ENCODE measurements around the gene SLC44A5. TPM values are rescaled to one million over a fixed set of nuclear protein-coding genes. Genes with fewer than 3 reads are reported as not detected.
"Not testable (repeated sequence)": the region's sequence is repeated elsewhere in the genome, so short reads cannot be mapped to it uniquely, and the experiment has no call there.

SLC44A5 gene
- 1 to 10 TPM in 1 of 2 donors, under 1 TPM in 1; 0.17 to 5.4 TPM for total RNA-seq

DNA sequence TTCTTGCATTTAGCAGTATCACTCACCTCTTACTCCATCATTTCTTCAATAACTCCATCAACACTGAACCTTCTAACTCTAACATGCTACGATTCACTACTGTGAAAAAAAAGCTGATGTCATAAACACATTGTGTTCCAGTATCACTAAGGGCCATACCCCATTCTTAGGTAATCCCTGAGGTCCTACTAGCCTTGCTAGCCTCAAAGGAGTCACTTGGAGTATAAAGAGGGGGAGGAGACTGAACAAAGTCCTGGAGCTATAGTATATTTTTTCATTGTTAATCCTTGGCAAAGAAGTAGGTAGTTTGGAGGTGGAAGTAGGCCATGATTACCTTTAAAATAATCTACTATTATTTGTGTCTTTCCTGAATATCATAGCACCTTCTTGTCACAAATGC lies at the start of gene SLC44A5:
Gene SLC44A5 (minus strand): TSS at position 101 of the 400 bp plus-strand sequence. CDS start 69,667 bp downstream, outside the sequence.
- peaks cover 27% of the 10 kb centered on the region for H3K27me3 ChIP-seq
- no peak within 1 kb of the TSS for H3K9ac ChIP-seq (ENCODE audit: low read depth in 2 of 2, low read length in 2 of 2)
- no peaks in the 10 kb centered on the region for H3K36me3 ChIP-seq
- H3K27ac ChIP-seq: no peak within 1 kb of the TSS
- intact Hi-C loops (cut with DNase I): no loop called here
- no peaks in the 10 kb centered on the region for H3K9me3 ChIP-seq
- TF ChIP-seq, protein P1, sequence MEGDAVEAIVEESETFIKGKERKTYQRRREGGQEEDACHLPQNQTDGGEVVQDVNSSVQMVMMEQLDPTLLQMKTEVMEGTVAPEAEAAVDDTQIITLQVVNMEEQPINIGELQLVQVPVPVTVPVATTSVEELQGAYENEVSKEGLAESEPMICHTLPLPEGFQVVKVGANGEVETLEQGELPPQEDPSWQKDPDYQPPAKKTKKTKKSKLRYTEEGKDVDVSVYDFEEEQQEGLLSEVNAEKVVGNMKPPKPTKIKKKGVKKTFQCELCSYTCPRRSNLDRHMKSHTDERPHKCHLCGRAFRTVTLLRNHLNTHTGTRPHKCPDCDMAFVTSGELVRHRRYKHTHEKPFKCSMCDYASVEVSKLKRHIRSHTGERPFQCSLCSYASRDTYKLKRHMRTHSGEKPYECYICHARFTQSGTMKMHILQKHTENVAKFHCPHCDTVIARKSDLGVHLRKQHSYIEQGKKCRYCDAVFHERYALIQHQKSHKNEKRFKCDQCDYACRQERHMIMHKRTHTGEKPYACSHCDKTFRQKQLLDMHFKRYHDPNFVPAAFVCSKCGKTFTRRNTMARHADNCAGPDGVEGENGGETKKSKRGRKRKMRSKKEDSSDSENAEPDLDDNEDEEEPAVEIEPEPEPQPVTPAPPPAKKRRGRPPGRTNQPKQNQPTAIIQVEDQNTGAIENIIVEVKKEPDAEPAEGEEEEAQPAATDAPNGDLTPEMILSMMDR (IDR thresholded peaks at IDR 0.05): no peak
- H3K4me3 ChIP-seq: no peak within 1 kb of the TSS
- no peak for DNase-seq
- H3K4me1 ChIP-seq: peaks cover 4% of the 10 kb centered on the region

DNA sequence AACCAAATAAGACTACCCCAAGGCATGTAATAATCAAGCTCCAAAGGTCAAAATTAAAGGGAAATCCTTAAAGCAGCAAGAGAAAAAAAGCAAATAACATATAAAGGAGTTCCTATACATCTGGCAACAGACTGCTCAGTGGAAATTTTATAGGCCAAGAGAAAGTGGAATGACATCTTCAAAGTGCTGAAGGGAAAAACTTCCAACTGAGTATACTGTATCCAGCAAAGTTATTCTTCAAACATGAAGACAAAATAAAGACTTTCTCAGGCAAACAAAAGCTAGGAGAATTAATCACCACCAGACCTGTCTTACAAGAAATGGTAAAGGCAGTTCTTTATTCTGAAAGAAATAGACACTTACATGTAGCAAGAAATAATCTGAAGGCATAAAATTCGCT lies 45.0 kb upstream of the SLC44A5 start:
- Histone ChIP-seq H3K9ac (ENCODE audit: low read depth in 2 of 2, low read length in 2 of 2) (no peak overlapping the region), H3K27me3 (no peaks in the 10 kb centered on the region), H3K36me3 (no peaks in the 10 kb centered on the region), H3K27ac (no peak overlapping the region), H3K4me3 (no peak overlapping the region), H3K9me3 (no peaks in the 10 kb centered on the region), H3K4me1 (no peaks in the 10 kb centered on the region)
- no peak for DNase-seq
- TF ChIP-seq, protein P1 (IDR thresholded peaks at IDR 0.05): no peak
- intact Hi-C loops (cut with DNase I): no loop called here

DNA sequence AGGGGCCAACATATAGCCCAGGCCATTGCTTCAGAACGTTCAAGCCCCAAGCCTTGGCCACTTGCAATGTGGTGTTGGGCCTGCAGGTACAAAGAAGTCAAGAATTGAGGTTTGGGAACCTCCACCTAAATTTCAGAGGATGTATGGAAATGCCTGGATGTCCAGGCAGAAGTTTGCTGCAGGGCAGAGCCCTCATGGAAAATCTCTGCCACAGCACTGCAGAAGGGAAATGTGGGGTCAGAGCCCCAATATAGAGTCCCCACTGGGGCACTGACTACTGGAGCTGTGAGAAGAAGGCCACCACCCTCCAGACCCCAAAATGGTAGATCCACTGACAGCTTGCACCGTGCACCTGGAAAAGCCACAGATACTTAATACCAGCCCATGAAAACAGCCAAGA lies 36.3 kb upstream of the SLC44A5 start:
- not testable (repeated sequence) for H3K36me3 ChIP-seq, DNase-seq, H3K27me3 ChIP-seq

GRCh38 chr1:75645153-75645552 lies 34.2 kb upstream of the SLC44A5 start:
- intact Hi-C loops (cut with DNase I); H3K4me3 ChIP-seq; H3K9me3 ChIP-seq; H3K27ac ChIP-seq; H3K9ac ChIP-seq (ENCODE audit: low read depth in 2 of 2, low read length in 2 of 2); H3K36me3 ChIP-seq; H3K27me3 ChIP-seq; DNase-seq; H3K4me1 ChIP-seq: not testable (repeated sequence)

More for the DNA sequence above, 36.3 kb upstream of the SLC44A5 start:
- H3K9me3 ChIP-seq; intact Hi-C loops (cut with DNase I); H3K4me1 ChIP-seq; H3K9ac ChIP-seq (ENCODE audit: low read depth in 2 of 2, low read length in 2 of 2); H3K27ac ChIP-seq; H3K4me3 ChIP-seq: not testable (repeated sequence)

DNA sequence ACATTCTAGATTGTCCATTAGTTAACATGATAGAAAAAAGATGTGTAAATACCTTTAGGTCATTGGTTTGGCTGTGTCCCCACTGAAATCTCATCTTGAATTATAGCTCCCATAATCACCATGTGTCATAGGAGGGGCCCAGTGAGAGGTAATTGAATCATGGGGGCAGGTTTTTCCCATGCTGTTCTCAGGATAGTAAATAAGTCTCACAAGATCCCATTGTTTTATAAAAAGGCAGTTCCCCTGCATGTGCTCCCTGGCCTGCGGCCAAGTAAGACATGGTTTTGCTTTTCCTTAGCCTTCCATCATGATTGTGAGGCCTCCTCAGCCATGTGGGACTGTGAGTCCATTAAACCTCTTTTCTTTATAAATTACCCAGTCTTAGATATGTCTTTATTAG lies 32.5 kb upstream of the SLC44A5 start:
- no peaks in the 10 kb centered on the region for H3K27me3 ChIP-seq
- TF ChIP-seq, protein P1 (IDR thresholded peaks at IDR 0.05): no peak
- H3K9me3 ChIP-seq: no peaks in the 10 kb centered on the region
- no peaks in the 10 kb centered on the region for H3K4me1 ChIP-seq
- H3K4me3 ChIP-seq: no peak overlapping the region
- no peaks in the 10 kb centered on the region for H3K36me3 ChIP-seq
- intact Hi-C loops (cut with DNase I): no loop called here
- no peak for DNase-seq
- no peak overlapping the region for H3K27ac ChIP-seq
- H3K9ac ChIP-seq (ENCODE audit: low read depth in 2 of 2, low read length in 2 of 2): no peak overlapping the region

DNA sequence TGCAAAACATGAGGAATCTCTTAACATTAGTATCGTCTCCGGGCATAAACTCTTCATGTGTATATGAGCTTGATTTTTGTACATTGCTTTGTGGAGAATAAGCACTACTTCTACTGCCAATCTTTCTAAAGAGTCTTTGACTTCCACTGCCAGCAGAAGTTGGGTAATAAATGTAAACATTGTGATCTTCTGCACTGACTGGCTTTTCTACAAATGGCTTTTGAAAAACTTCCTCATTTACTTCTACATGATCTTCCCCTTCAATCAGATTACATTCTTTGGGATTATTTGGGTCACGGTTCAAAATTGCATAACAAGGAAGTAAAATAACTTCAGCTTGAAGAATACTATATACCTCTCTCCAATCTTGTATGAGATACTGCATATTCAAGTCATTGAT lies 30.4 kb upstream of the SLC44A5 start:
- H3K27ac ChIP-seq: no peak overlapping the region

More for the DNA sequence above, 30.4 kb upstream of the SLC44A5 start:
- no peaks in the 10 kb centered on the region for H3K9me3 ChIP-seq
- no peak overlapping the region for H3K4me3 ChIP-seq
- no peak overlapping the region for H3K9ac ChIP-seq (ENCODE audit: low read depth in 2 of 2, low read length in 2 of 2)
- no peaks in the 10 kb centered on the region for H3K36me3 ChIP-seq
- no peak for DNase-seq
- intact Hi-C loops (cut with DNase I): no loop called here
- TF ChIP-seq, protein P1 (IDR thresholded peaks at IDR 0.05): no peak
- H3K4me1 ChIP-seq: no peaks in the 10 kb centered on the region
- H3K27me3 ChIP-seq: no peaks in the 10 kb centered on the region
